ENCODE results near the gene OR10V1.

Gene OR10V1

DNA sequence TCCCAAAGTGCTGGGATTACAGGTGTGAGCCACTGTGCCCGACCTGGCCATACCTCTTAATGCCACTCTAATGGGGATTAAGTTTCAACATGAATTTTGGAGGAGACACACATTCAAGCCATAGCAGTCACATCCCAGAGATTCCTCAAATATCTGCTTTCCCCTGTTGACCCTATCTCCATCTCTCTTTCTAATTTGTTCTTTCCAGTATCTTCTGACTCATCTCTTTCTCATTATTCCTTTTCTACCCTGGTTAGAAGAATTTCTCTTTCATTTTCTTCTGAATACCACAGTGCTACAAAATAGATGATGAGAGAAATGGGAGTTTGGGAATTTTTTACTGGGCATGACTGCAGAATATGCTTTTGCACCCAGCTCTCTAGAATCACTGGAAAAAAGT lies 5.1 kb downstream of the OR10V1 start:
- Histone ChIP-seq H4K20me1 (ENCODE audit: insufficient read depth, low read length, poor library complexity, severe bottlenecking) (no peaks in the 10 kb centered on the region), H3F3A (ENCODE audit: low read depth) (peaks cover 9% of the 10 kb centered on the region; the same call in 1 of the 2 replicates), H3K9me2 (replicated peaks; ENCODE audit: low read depth, low read length) (no peaks in the 10 kb centered on the region), H2AFZ (ENCODE audit: low read length) (no peak overlapping the region), H3K36me3 (ENCODE audit: insufficient read depth, low read length) (no peaks in the 10 kb centered on the region), H3K79me2 (ENCODE audit: insufficient read depth, low read length) (no peaks in the 10 kb centered on the region), H3K27me3 (ENCODE audit: insufficient read depth, low read length, poor library complexity, severe bottlenecking) (no peaks in the 10 kb centered on the region), H3K4me1 (ENCODE audit: insufficient read depth, low read length, poor library complexity, severe bottlenecking) (peaks cover 16% of the 10 kb centered on the region), H3K4me2 (ENCODE audit: low read depth, low read length, poor library complexity, severe bottlenecking) (no peak overlapping the region), H3K9ac (ENCODE audit: low read depth, low read length, poor library complexity, severe bottlenecking) (no peak overlapping the region), H3K9me3 (ENCODE audit: insufficient read depth, low read depth, low read length) (no peaks in the 10 kb centered on the region; the same call in 1 of the 2 replicates), H3K4me3 (ENCODE audit: low read length, poor library complexity, severe bottlenecking) (no peak overlapping the region)
- TF ChIP-seq, protein P1, sequence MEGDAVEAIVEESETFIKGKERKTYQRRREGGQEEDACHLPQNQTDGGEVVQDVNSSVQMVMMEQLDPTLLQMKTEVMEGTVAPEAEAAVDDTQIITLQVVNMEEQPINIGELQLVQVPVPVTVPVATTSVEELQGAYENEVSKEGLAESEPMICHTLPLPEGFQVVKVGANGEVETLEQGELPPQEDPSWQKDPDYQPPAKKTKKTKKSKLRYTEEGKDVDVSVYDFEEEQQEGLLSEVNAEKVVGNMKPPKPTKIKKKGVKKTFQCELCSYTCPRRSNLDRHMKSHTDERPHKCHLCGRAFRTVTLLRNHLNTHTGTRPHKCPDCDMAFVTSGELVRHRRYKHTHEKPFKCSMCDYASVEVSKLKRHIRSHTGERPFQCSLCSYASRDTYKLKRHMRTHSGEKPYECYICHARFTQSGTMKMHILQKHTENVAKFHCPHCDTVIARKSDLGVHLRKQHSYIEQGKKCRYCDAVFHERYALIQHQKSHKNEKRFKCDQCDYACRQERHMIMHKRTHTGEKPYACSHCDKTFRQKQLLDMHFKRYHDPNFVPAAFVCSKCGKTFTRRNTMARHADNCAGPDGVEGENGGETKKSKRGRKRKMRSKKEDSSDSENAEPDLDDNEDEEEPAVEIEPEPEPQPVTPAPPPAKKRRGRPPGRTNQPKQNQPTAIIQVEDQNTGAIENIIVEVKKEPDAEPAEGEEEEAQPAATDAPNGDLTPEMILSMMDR (conservative IDR thresholded peaks at IDR 0.05; ENCODE audit: low read length), result no peak
- TF ChIP-seq EZH2phosphoT487 (IDR thresholded peaks at IDR 0.05; ENCODE audit: borderline replicate concordance), result no peak

DNA sequence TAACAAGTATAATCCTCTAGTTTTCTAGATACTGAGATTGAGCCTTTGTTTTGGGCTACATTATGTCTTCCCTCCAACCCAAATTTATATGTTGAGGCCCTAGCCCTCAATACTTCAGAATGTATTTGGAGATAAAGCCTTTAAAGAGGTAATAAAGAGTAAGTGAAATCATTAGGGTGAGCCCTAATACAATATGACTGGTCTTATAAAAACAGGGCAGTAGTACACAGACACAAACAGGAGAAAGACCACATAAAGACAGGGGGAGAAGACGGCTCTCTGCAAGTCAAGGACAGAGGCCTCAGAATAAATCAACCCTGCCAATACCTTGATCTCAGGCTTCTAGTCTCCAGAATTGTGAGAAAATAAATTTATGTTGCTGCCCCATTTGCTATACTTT lies 6.3 kb downstream of the OR10V1 start:
- H3K9me2 ChIP-seq (replicated peaks; ENCODE audit: low read depth, low read length), result no peaks in the 10 kb centered on the region
- H3K27me3 ChIP-seq (ENCODE audit: insufficient read depth, low read length, poor library complexity, severe bottlenecking), result no peaks in the 10 kb centered on the region
- peak overlapping the region; percentile 23 for H3K4me2 ChIP-seq (ENCODE audit: low read depth, low read length, poor library complexity, severe bottlenecking)
- no peaks in the 10 kb centered on the region for H3K79me2 ChIP-seq (ENCODE audit: insufficient read depth, low read length)
- peaks cover 9% of the 10 kb centered on the region; the same call in 1 of the 2 replicates for H3F3A ChIP-seq (ENCODE audit: low read depth)
- no peaks in the 10 kb centered on the region for H3K36me3 ChIP-seq (ENCODE audit: insufficient read depth, low read length)
- no peak overlapping the region for H3K4me3 ChIP-seq (ENCODE audit: low read length, poor library complexity, severe bottlenecking)
- H4K20me1 ChIP-seq (ENCODE audit: insufficient read depth, low read length, poor library complexity, severe bottlenecking), result no peaks in the 10 kb centered on the region
- H3K9me3 ChIP-seq (ENCODE audit: insufficient read depth, low read depth, low read length), result no peaks in the 10 kb centered on the region; the same call in 1 of the 2 replicates
- TF ChIP-seq, protein P1 (conservative IDR thresholded peaks at IDR 0.05; ENCODE audit: low read length), result no peak
- no peak for TF ChIP-seq EZH2phosphoT487 (IDR thresholded peaks at IDR 0.05; ENCODE audit: borderline replicate concordance)
- no peak overlapping the region for H2AFZ ChIP-seq (ENCODE audit: low read length)
- H3K9ac ChIP-seq (ENCODE audit: low read depth, low read length, poor library complexity, severe bottlenecking), result no peak overlapping the region
- H3K4me1 ChIP-seq (ENCODE audit: insufficient read depth, low read length, poor library complexity, severe bottlenecking), result peaks cover 16% of the 10 kb centered on the region

DNA sequence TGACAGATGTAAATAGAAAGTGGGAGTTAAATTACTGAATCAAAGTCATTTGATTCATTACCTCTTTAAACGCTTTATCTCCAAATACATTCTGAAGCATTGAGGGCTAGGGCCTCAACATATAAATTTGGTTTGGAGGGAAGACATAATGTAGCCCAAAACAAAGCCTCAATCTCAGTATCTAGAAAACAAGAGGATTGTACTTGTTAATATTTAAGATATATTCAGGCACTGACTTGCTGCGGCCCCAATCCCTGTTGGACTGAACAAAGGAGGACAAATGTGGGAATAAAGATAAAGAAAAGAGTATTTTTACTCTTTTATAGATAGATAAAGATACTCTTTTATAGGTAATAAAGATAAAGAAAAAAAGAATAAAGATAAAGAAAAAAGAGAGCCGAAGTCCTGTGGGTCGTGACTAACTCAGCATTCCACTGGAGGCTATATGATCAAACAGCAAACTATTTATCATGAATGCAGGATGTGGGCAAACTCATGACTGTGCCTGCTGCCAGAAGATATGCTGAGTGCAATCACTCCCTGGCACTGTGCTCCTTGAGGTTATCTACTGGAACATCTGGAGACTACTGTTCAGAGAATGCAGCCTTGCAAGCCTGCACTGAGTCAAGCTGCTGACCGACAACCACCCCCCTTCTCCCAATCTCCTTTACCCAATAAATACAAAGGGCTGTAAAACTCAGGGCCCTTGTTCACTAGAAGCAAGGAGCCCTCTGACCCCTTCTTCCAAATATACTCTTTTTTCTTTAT lies 6.9 kb downstream of the OR10V1 start:
- Histone ChIP-seq H3K4me2 (ENCODE audit: low read depth, low read length, poor library complexity, severe bottlenecking) (peak overlapping the region; percentile 23), H3K4me1 (ENCODE audit: insufficient read depth, low read length, poor library complexity, severe bottlenecking) (peaks cover 16% of the 10 kb centered on the region), H3K9ac (ENCODE audit: low read depth, low read length, poor library complexity, severe bottlenecking) (no peak overlapping the region), H3K36me3 (ENCODE audit: insufficient read depth, low read length) (no peaks in the 10 kb centered on the region), H4K20me1 (ENCODE audit: insufficient read depth, low read length, poor library complexity, severe bottlenecking) (no peaks in the 10 kb centered on the region), H3K27me3 (ENCODE audit: insufficient read depth, low read length, poor library complexity, severe bottlenecking) (no peaks in the 10 kb centered on the region), H3K9me3 (ENCODE audit: insufficient read depth, low read depth, low read length) (no peaks in the 10 kb centered on the region; the same call in 1 of the 2 replicates), H2AFZ (ENCODE audit: low read length) (no peak overlapping the region), H3K79me2 (ENCODE audit: insufficient read depth, low read length) (no peaks in the 10 kb centered on the region), H3K4me3 (ENCODE audit: low read length, poor library complexity, severe bottlenecking) (peak overlapping the region; percentile 7), H3F3A (ENCODE audit: low read depth) (peaks cover 9% of the 10 kb centered on the region; the same call in 1 of the 2 replicates), H3K9me2 (replicated peaks; ENCODE audit: low read depth, low read length) (no peaks in the 10 kb centered on the region)
- TF ChIP-seq, protein P1 (conservative IDR thresholded peaks at IDR 0.05; ENCODE audit: low read length), result no peak
- TF ChIP-seq EZH2phosphoT487 (IDR thresholded peaks at IDR 0.05; ENCODE audit: borderline replicate concordance), result no peak
